Measurements from ENCODE around the gene SERPINB2. TPM values are rescaled to one million over a fixed set of nuclear protein-coding genes. Genes with fewer than 3 reads are reported as not detected.

SERPINB2 gene, protein sequence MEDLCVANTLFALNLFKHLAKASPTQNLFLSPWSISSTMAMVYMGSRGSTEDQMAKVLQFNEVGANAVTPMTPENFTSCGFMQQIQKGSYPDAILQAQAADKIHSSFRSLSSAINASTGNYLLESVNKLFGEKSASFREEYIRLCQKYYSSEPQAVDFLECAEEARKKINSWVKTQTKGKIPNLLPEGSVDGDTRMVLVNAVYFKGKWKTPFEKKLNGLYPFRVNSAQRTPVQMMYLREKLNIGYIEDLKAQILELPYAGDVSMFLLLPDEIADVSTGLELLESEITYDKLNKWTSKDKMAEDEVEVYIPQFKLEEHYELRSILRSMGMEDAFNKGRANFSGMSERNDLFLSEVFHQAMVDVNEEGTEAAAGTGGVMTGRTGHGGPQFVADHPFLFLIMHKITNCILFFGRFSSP
- 0.06 to 0.11 TPM (median 0.07 TPM) in 3 of 5 replicates, not detected in the others for total RNA-seq (2022; extraction: Qiagen RNA extraction)

DNA sequence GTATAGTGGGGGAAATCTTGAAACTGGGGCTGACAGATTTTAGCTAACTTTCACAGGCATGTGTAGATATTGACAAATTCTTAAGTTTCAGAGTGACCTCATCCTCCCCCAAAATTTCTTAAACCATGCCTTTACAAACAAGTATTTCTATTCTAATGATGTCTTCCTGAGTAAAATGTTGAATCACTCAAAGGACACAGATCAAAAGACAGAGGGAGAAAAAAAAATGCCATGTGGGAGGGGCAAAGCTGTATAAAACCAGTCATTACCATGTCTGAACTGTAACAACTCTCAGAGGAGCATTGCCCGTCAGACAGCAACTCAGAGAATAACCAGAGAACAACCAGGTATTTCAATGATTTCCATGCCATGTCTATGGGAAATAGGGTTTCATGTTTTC, at the start of gene SERPINB2:
Gene SERPINB2, plus strand, starts transcription at position 282 of the 400 bp plus-strand sequence. CDS start 3,740 bp downstream, outside the sequence.

DNA sequence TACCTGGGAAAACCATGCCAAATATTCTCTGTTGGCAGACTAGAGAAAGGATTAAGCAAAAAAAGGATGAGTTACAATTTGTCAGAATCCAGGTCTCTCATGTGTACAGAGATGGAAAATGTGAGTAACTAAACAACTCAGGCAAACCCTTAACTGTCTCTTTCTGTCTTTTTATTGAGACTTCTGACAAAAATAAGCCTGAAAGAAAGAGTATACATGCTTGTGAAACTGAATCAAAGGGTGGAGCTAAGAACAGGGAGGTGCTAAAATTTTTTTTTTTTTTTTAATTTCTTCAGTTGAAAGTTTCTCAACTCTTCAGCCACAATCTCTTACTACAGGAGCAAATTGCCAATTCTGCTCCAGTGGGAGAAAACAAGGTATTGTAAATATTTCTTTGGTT, 20.2 kb downstream of the SERPINB2 start, which contains the start of gene SERPINB10:
Gene SERPINB10, plus strand, starts transcription at position 295 of the 400 bp plus-strand sequence. CDS start 7,553 bp downstream, outside the sequence.

DNA sequence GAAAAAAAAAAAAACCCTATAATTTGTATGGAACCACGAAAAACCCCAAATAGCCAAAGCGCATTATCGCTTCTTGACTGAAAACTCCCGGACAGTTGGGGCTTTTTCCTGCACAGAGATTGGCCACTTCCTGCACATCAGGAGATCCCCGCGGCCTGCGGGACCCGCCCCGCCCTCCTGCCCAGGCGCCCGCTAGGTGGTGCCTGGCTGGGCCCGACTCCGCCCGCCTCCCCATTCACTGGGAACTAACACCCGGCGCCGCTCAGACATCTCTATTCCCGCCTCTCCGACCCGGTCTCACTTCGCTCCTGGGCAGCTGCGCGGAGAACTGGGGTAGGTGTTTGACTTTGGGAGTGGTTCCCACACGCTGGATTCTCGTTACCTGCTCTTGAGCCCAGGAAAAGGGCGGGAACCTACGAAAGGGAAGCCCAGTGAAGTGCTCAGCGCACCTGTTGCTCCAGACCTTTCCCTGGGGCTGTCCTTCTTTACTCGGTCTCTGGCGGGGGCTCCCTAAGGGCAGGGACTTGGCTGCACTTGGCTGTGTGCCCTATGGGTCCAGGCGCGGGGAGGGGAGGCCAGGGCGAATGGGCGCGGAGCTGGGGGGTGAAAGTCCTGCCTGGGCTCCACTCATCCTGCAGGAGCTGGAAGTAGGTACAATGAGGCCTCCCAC, 61.7 kb downstream of the SERPINB2 start, which contains the start of gene HMSD:
Gene HMSD, plus strand, starts transcription at position 234 of the 670 bp plus-strand sequence. CDS start 4,155 bp downstream, outside the sequence.

Other genes with a start within 250 kb of the SERPINB2 start
- gene SERPINB4, start 243.4 kb upstream of the SERPINB2 start, total RNA-seq (2022; extraction: Qiagen RNA extraction): 0.05 to 0.18 TPM (median 0.14 TPM) in 5 replicates
- 0.06 to 0.16 TPM (median 0.10 TPM) in 5 replicates for gene SERPINB3, start 225.8 kb upstream of the SERPINB2 start, total RNA-seq (2022; extraction: Qiagen RNA extraction)
- gene SERPINB11, start 184.7 kb upstream of the SERPINB2 start, total RNA-seq (2022; extraction: Qiagen RNA extraction): 0.08 to 0.22 TPM in 2 of 5 replicates, not detected in the others
- 1.5 to 2.3 TPM (median 2.0 TPM) in 5 replicates for gene SERPINB7, start 112.3 kb upstream of the SERPINB2 start, total RNA-seq (2022; extraction: Qiagen RNA extraction)
- not detected in 5 replicates for gene SERPINB10, start 20.3 kb downstream of the SERPINB2 start, total RNA-seq (2022; extraction: Qiagen RNA extraction)
- gene HMSD, start 61.6 kb downstream of the SERPINB2 start, total RNA-seq (2022; extraction: Qiagen RNA extraction): 0.03 to 1.2 TPM (median 0.67 TPM) in 3 of 5 replicates, not detected in the others
- gene SERPINB8, start 82.4 kb downstream of the SERPINB2 start, total RNA-seq (2022; extraction: Qiagen RNA extraction): 8.3 to 10.7 TPM (median 9.5 TPM) in 5 replicates

Measured in A549 treated with dexamethasone at 1 μM for 4 hours (cell line).